ENCODE results near the gene PSMB7. TPM values are rescaled to one million over a fixed set of nuclear protein-coding genes. Genes with fewer than 3 reads are reported as not detected.

The PSMB7 gene
- total RNA-seq, 2 donors from 2014 or later = 150 to 158 TPM

- no peak overlapping the region for H3K4me3 ChIP-seq
- H3K36me3 ChIP-seq = no peaks in the 10 kb centered on the region
- no peaks in the 10 kb centered on the region for H3K4me1 ChIP-seq (replicated peaks)
- intact Hi-C loops (cut with DNase I) = no loop called here
- DNase-seq (ENCODE audit: low spot score) = peak; percentile 37
- TF ChIP-seq CTCF (IDR thresholded peaks at IDR 0.05) (no peak), POLR2AphosphoS5 (IDR thresholded peaks at IDR 0.05) (peak; percentile 69)
- H3K27ac ChIP-seq = no peak overlapping the region
- H3K9me3 ChIP-seq = no peaks in the 10 kb centered on the region
- H3K27me3 ChIP-seq (replicated peaks; ENCODE audit: insufficient read depth) = no peaks in the 10 kb centered on the region
- WGBS = 46% methylated on average over 3 of the region's 3 CpGs
Observed at GRCh38 chr9:124444166-124444565, 28.9 kb upstream of the PSMB7 start.

- intact Hi-C loops (cut with DNase I) = no loop called here
- Histone ChIP-seq H3K4me3 (no peak overlapping the region), H3K27me3 (replicated peaks; ENCODE audit: insufficient read depth) (no peaks in the 10 kb centered on the region), H3K36me3 (no peaks in the 10 kb centered on the region), H3K9me3 (no peaks in the 10 kb centered on the region), H3K4me1 (replicated peaks) (no peaks in the 10 kb centered on the region), H3K27ac (no peak overlapping the region)
- no peak for TF ChIP-seq CTCF (IDR thresholded peaks at IDR 0.05)
- no peak for TF ChIP-seq POLR2AphosphoS5 (IDR thresholded peaks at IDR 0.05)
- no peak for TF ChIP-seq POLR2A (IDR thresholded peaks at IDR 0.05)
- 78% methylated on average over 2 of the region's 2 CpGs for WGBS
- DNase-seq (ENCODE audit: low spot score) = no peak
Observed at GRCh38 chr9:124443625-124444024, 28.4 kb upstream of the PSMB7 start.

- no peaks in the 10 kb centered on the region for H3K36me3 ChIP-seq
- no peak for DNase-seq (ENCODE audit: low spot score)
- 77% methylated on average over 3 of the region's 3 CpGs for WGBS
- no peak overlapping the region for H3K4me3 ChIP-seq
- H3K27me3 ChIP-seq (replicated peaks; ENCODE audit: insufficient read depth) = no peaks in the 10 kb centered on the region
- H3K9me3 ChIP-seq = no peaks in the 10 kb centered on the region
- H3K27ac ChIP-seq = no peak overlapping the region
- no peaks in the 10 kb centered on the region for H3K4me1 ChIP-seq (replicated peaks)
- no peak for TF ChIP-seq POLR2A (IDR thresholded peaks at IDR 0.05)
- TF ChIP-seq CTCF (IDR thresholded peaks at IDR 0.05) = no peak
- no peak for TF ChIP-seq POLR2AphosphoS5 (IDR thresholded peaks at IDR 0.05)
- intact Hi-C loops (cut with DNase I) = no loop called here
Observed at GRCh38 chr9:124442826-124443225, 27.6 kb upstream of the PSMB7 start.

- no peak overlapping the region for H3K4me3 ChIP-seq
- intact Hi-C loops (cut with DNase I) = no loop called here
- DNase-seq (ENCODE audit: low spot score) = no peak
- TF ChIP-seq POLR2AphosphoS5 (IDR thresholded peaks at IDR 0.05) = no peak
- H3K4me1 ChIP-seq (replicated peaks) = no peaks in the 10 kb centered on the region
- H3K9me3 ChIP-seq = no peaks in the 10 kb centered on the region
- no peaks in the 10 kb centered on the region for H3K27me3 ChIP-seq (replicated peaks; ENCODE audit: insufficient read depth)
- H3K27ac ChIP-seq = no peak overlapping the region
- H3K36me3 ChIP-seq = no peaks in the 10 kb centered on the region
Observed at GRCh38 chr9:124442379-124442778, 27.1 kb upstream of the PSMB7 start.

- WGBS = 90% methylated on average over 16 of the region's 16 CpGs
- TF ChIP-seq CTCF (IDR thresholded peaks at IDR 0.05) = no peak
- no peak for TF ChIP-seq POLR2AphosphoS5 (IDR thresholded peaks at IDR 0.05)
- no peak for TF ChIP-seq POLR2A (IDR thresholded peaks at IDR 0.05)
- H3K27me3 ChIP-seq (replicated peaks; ENCODE audit: insufficient read depth) = no peaks in the 10 kb centered on the region
- intact Hi-C loops (cut with DNase I) = no loop called here
- no peaks in the 10 kb centered on the region for H3K4me1 ChIP-seq (replicated peaks)
- no peak overlapping the region for H3K4me3 ChIP-seq
- no peak overlapping the region for H3K27ac ChIP-seq
- H3K9me3 ChIP-seq = no peaks in the 10 kb centered on the region
- no peaks in the 10 kb centered on the region for H3K36me3 ChIP-seq
- no peak for DNase-seq (ENCODE audit: low spot score)
Observed at GRCh38 chr9:124441291-124441690, 26.0 kb upstream of the PSMB7 start.
